A549 (cell line): ENCODE measurements around the gene ILK. TPM values are rescaled to one million over a fixed set of nuclear protein-coding genes. Genes with fewer than 3 reads are reported as not detected.

Source experiments
- ATAC-seq, 2 experiments: fragments of 200-7000 bp in 1 of 2; fragments of >200 bp in 1 of 2; cut with Nextera tagmentation in 1 of 2; cut with Tn5 transposase in 1 of 2; 3 replicates each; pipeline versions ENCODE4 v1.8.0 to v1.9.1; 2018 to 2020; ENCODE audit warnings: mild to moderate bottlenecking in 1 of 2, moderate library complexity in 1 of 2
- CTCF ChIA-PET: fragments of 300-600 bp; sonication (Branson Sonifier 250); formaldehyde crosslinking; extraction: SDS; loops from one replicate; lab custom pipeline; 2021; ENCODE audit warnings: antibody characterized with exemption, inconsistent platforms; lab: Yijun Ruan, JAX
- POLR2A ChIA-PET: fragments of 350-600 bp; formaldehyde crosslinking; extraction: SDS; loops from one replicate; lab custom pipeline; 2021; ENCODE audit warnings: antibody characterized with exemption, inconsistent platforms; lab: Yijun Ruan, JAX
- DNase-seq, 2 experiments: peaks; one replicate each; pipeline versions ENCODE4 v3.0.0 to v3.0.0-alpha.2; 2011 to 2016; ENCODE audit warnings: low read depth in 1 of 2, low spot score in 1 of 2
- FAIRE-seq: peaks from 2 replicates; lab custom pipeline; 2011; peaks lifted over from hg19 to GRCh38; lab: Jason Lieb, UNC
- H3K27ac ChIP-seq, 2 experiments: fragments of >200 bp; sonication (Bioruptor Twin); formaldehyde crosslinking; 3 replicates each; pipeline ENCODE4 v1.5.1; 2016 to 2017
- H3K4me1 ChIP-seq: fragments of >200 bp; sonication (Bioruptor Twin); formaldehyde crosslinking; 3 replicates; pipeline ENCODE4 v1.6.1; 2016
- H3K4me2 ChIP-seq: fragments of >200 bp; sonication (Bioruptor Twin); formaldehyde crosslinking; 3 replicates; pipeline ENCODE4 v1.6.1; 2016
- H3K4me3 ChIP-seq: fragments of >200 bp; sonication (Bioruptor Twin); formaldehyde crosslinking; 3 replicates; pipeline ENCODE4 v1.5.1; 2016
- H3K9me3 ChIP-seq: fragments of >200 bp; sonication (Bioruptor Twin); formaldehyde crosslinking; 3 replicates; pipeline ENCODE4 v1.6.1; 2016
- BHLHE40 ChIP-seq: IDR thresholded peaks from 2 replicates; pipeline ENCODE4 v1.6.1; 2012; ENCODE audit warnings: low read depth, low read length, inconsistent platforms
- CHD2 ChIP-seq: fragments of 150-350 bp; IDR thresholded peaks from 2 replicates; pipeline ENCODE4 v1.6.1; 2014; ENCODE audit warnings: low read length; ENCODE audit not compliant: partially characterized antibody
- CTCF ChIP-seq: fragments of >200 bp; sonication (Bioruptor Twin); formaldehyde crosslinking; IDR thresholded peaks from 3 replicates; pipeline ENCODE4 v1.5.1; 2016
- E2F6 ChIP-seq: IDR thresholded peaks from 2 replicates; pipeline ENCODE4 v1.6.1; 2012; ENCODE audit warnings: low read depth, borderline replicate concordance
- EHF ChIP-seq: fragments of 250-450 bp; sonication (Bioruptor Pico); IDR thresholded peaks from 2 replicates; pipeline ENCODE4 v1.5.0; 2020; ENCODE audit warnings: mild to moderate bottlenecking
- EHMT2 ChIP-seq: fragments of 200-600 bp; sonication (generic); IDR thresholded peaks from 2 replicates; pipeline ENCODE4 v1.6.1; 2016; ENCODE audit warnings: antibody characterized with exemption, low read depth, mild to moderate bottlenecking, moderate library complexity
- ELK1 ChIP-seq: fragments of 150-350 bp; IDR thresholded peaks from 2 replicates; pipeline ENCODE4 v1.6.1; 2014; ENCODE audit warnings: low read depth, mild to moderate bottlenecking, low read length
- FOSB ChIP-seq: fragments of 250-450 bp; sonication (Bioruptor Pico); IDR thresholded peaks from 2 replicates; pipeline ENCODE4 v1.5.0; 2020; ENCODE audit warnings: mild to moderate bottlenecking, moderate library complexity
- FOXS1 ChIP-seq: fragments of 250-450 bp; sonication (Bioruptor Pico); IDR thresholded peaks from 2 replicates; pipeline ENCODE4 v1.5.0; 2020; ENCODE audit warnings: mild to moderate bottlenecking, moderate library complexity
- HDAC2 ChIP-seq: fragments of 200-600 bp; sonication (generic); IDR thresholded peaks from 2 replicates; pipeline ENCODE4 v1.6.1; 2016
- HES2 ChIP-seq: fragments of >200 bp; sonication (Bioruptor Twin); formaldehyde crosslinking; IDR thresholded peaks from 2 replicates; pipeline ENCODE4 v1.6.1; 2016
- HEYL ChIP-seq: fragments of 250-450 bp; sonication (Bioruptor Pico); IDR thresholded peaks from 2 replicates; pipeline ENCODE4 v1.8.0; 2021; ENCODE audit warnings: mild to moderate bottlenecking, moderate library complexity
- HOXB13 ChIP-seq: fragments of 250-450 bp; sonication (Bioruptor Pico); IDR thresholded peaks from 2 replicates; pipeline ENCODE4 v1.5.0; 2020; ENCODE audit warnings: low read depth, mild to moderate bottlenecking, moderate library complexity
- KDM1A ChIP-seq: fragments of 200-600 bp; sonication (generic); IDR thresholded peaks from 2 replicates; pipeline ENCODE4 v1.6.1; 2016; ENCODE audit warnings: low read depth, mild to moderate bottlenecking
- MAZ ChIP-seq: fragments of 150-350 bp; IDR thresholded peaks from 2 replicates; pipeline ENCODE4 v1.6.1; 2014; ENCODE audit warnings: antibody characterized with exemption, low read depth, low read length, borderline replicate concordance
- NPAS2 ChIP-seq: fragments of 250-450 bp; sonication (Bioruptor Pico); IDR thresholded peaks from 2 replicates; pipeline ENCODE4 v1.8.0; 2022; ENCODE audit warnings: mild to moderate bottlenecking, moderate library complexity, borderline replicate concordance
- POLR2A ChIP-seq: IDR thresholded peaks from 2 replicates; pipeline ENCODE4 v1.6.1; 2012; ENCODE audit warnings: mild to moderate bottlenecking, low read length
- RAD21 ChIP-seq, 2 experiments: fragments of >200 bp in 1 of 2; sonication (Bioruptor Twin) in 1 of 2; formaldehyde crosslinking in 1 of 2; IDR thresholded peaks in 1 of 2; conservative IDR thresholded peaks in 1 of 2; 2 replicates in 1 of 2; 3 replicates in 1 of 2; pipeline ENCODE4 v1.6.1; 2012 to 2018; ENCODE audit warnings: inconsistent platforms in 1 of 2
- RCOR1 ChIP-seq: fragments of 150-350 bp; IDR thresholded peaks from 2 replicates; pipeline ENCODE4 v1.6.1; 2014; ENCODE audit warnings: antibody characterized with exemption, low read length, low read depth
- REST ChIP-seq: fragments of 200-600 bp; sonication (generic); IDR thresholded peaks from 2 replicates; pipeline ENCODE4 v1.6.1; 2016; ENCODE audit warnings: antibody characterized with exemption, mild to moderate bottlenecking, moderate library complexity
- RFX5 ChIP-seq: fragments of 450-650 bp; IDR thresholded peaks from 2 replicates; pipeline ENCODE4 v1.7.1; 2014; ENCODE audit warnings: antibody characterized with exemption, mild to moderate bottlenecking, moderate library complexity
- SREBF2 ChIP-seq: fragments of 450-650 bp; IDR thresholded peaks from 2 replicates; pipeline ENCODE4 v1.6.1; 2014; ENCODE audit warnings: mild to moderate bottlenecking, moderate library complexity
- TFCP2L1 ChIP-seq: fragments of 250-450 bp; sonication (Bioruptor Pico); IDR thresholded peaks from 2 replicates; pipeline ENCODE4 v1.5.0; 2021; ENCODE audit warnings: mild to moderate bottlenecking
- USF2 ChIP-seq: fragments of 450-650 bp; IDR thresholded peaks from 2 replicates; pipeline ENCODE4 v1.6.1; 2014; ENCODE audit warnings: antibody characterized with exemption
- ZC3H11A ChIP-seq: fragments of 450-650 bp; IDR thresholded peaks from 2 replicates; pipeline ENCODE4 v1.6.1; 2014; ENCODE audit warnings: antibody characterized with exemption, mild to moderate bottlenecking
- ZFP36 ChIP-seq: fragments of 450-650 bp; IDR thresholded peaks from 2 replicates; pipeline ENCODE4 v1.6.1; 2014; ENCODE audit warnings: borderline replicate concordance; ENCODE audit not compliant: partially characterized antibody
- WGBS: methylation state at CpG from one replicate; pipeline ENCODE4 v1.1.6; 2017; ENCODE audit errors: missing lambda C conversion rate; 5-methylcytosine and 5-hydroxymethylcytosine counted together
- polyA plus RNA-seq, 4 experiments: library from polyadenylated mRNA; depleted of rRNA in 3 of 4; stranded (reverse); fragments of >200 nt; fragmentation: RNase III in 1 of 4; extraction: RNeasy Plus Mini Kit Qiagen cat#74134 plus additional on column Dnase treatment in 1 of 4; gene quantifications; 2 replicates in 3 of 4; 3 replicates in 1 of 4; pipeline ENCODE4 v1.2.3, GENCODE V29; 2011 to 2017

ILK gene
- polyA plus RNA-seq, 2 of the 4 experiments (the other 2 are of a cell fraction), result 108 to 109 TPM

GRCh38 chr11:6566704-6567370 is 36.7 kb upstream of the ILK start:
- WGBS, result 90% methylated on average over 13 of the region's 13 CpGs
- POLR2A ChIA-PET, result no interaction called here
- CTCF ChIA-PET, result interaction anchor here (0.5 to 1.6 kb wide), 3 partner anchors 14 to 190 kb away, joined by 3 to 4 read pairs (median 3); no protein-coding TSS in a partner anchor
- Histone ChIP-seq H3K27ac (no peak overlapping the region), H3K9me3 (no peaks in the 10 kb centered on the region), H3K4me1 (peaks cover 6% of the 10 kb centered on the region; the same call in 2 of the 3 replicates), H3K4me2 (no peak overlapping the region), H3K4me3 (no peak overlapping the region)
- no peak for FAIRE-seq
- TF ChIP-seq NPAS2 (CRISPR knock-in tag) (no peak), E2F6 (no peak), TFCP2L1 (no peak), CHD2 (no peak), CTCF (no peak), HOXB13 (CRISPR knock-in tag) (no peak), FOSB (CRISPR knock-in tag) (no peak), HES2 (no peak), ELK1 (no peak), BHLHE40 (no peak)
- TF ChIP-seq, all 56 proteins: peak for 0
- DNase-seq, result no peak
- ATAC-seq, result no peak; a peak in 1 of 6 replicates

GRCh38 chr11:6567371-6567745 is 36.2 kb upstream of the ILK start:
- CTCF ChIA-PET, result interaction anchor here (1.1 to 1.6 kb wide), 2 partner anchors 14 to 29 kb away, joined by 3 to 4 read pairs; no protein-coding TSS in a partner anchor
- Histone ChIP-seq H3K27ac (no peak overlapping the region), H3K9me3 (no peaks in the 10 kb centered on the region), H3K4me1 (peaks cover 6% of the 10 kb centered on the region; the same call in 2 of the 3 replicates)
- no peak for DNase-seq
- TF ChIP-seq RFX5 (no peak), RCOR1 (no peak), NPAS2 (CRISPR knock-in tag) (no peak), USF2 (no peak), KDM1A (no peak), REST (no peak), EHF (CRISPR knock-in tag) (no peak), MAZ (no peak), EHMT2 (no peak), HOXB13 (CRISPR knock-in tag) (no peak), SREBF2 (no peak), ELK1 (no peak), HEYL (CRISPR knock-in tag) (no peak), HDAC2 (no peak), FOXS1 (CRISPR knock-in tag) (no peak), POLR2A (no peak), ZFP36 (no peak), ZC3H11A (no peak), RAD21 (conservative IDR thresholded peaks at IDR 0.05 in 1 of 2, IDR thresholded peaks at IDR 0.05 in 1 of 2) (no peak), TFCP2L1 (no peak)
- TF ChIP-seq, all 56 proteins: peak for 0
- Histone ChIP-seq H3K4me3 (no peak overlapping the region), H3K4me2 (no peak overlapping the region)
- no peak; a peak in 2 of 6 replicates for ATAC-seq
- 88% methylated on average over 7 of the region's 7 CpGs for WGBS
- no peak for FAIRE-seq
- POLR2A ChIA-PET, result no interaction called here
